Parathyroid adenoma (tissue), 2 donors: ENCODE data around the gene LRRC49.

ENCODE experiments used
- H2AFZ ChIP-seq: fragments of 300-600 bp; sonication (generic); one replicate; pipeline ENCODE4 v1.7.0; 2017; ENCODE audit warnings: antibody characterized with exemption, mild to moderate bottlenecking
- H3K27ac ChIP-seq: fragments of 300-600 bp; sonication (generic); one replicate; pipeline ENCODE4 v1.7.0; 2017
- H3K27me3 ChIP-seq: fragments of 300-600 bp; sonication (generic); one replicate; pipeline ENCODE4 v1.7.0; 2017; ENCODE audit warnings: low read length; ENCODE audit not compliant: control insufficient read depth, insufficient read depth
- H3K36me3 ChIP-seq: fragments of 300-600 bp; sonication (generic); one replicate; pipeline ENCODE4 v1.7.0; 2017; ENCODE audit warnings: low read length; ENCODE audit not compliant: control insufficient read depth, insufficient read depth
- H3K4me1 ChIP-seq: fragments of 300-600 bp; sonication (generic); one replicate; pipeline ENCODE4 v1.7.0; 2017; ENCODE audit warnings: control low read depth
- H3K4me2 ChIP-seq: fragments of 300-600 bp; sonication (generic); one replicate; pipeline ENCODE4 v1.7.0; 2017; ENCODE audit warnings: low read length
- H3K4me3 ChIP-seq: fragments of 300-600 bp; sonication (generic); one replicate; pipeline ENCODE4 v1.7.0; 2017; ENCODE audit warnings: low read depth, low read length
- H3K79me2 ChIP-seq: fragments of 300-600 bp; sonication (generic); one replicate; pipeline ENCODE4 v1.7.0; 2017; ENCODE audit warnings: control low read depth
- H3K9ac ChIP-seq: fragments of 300-600 bp; sonication (generic); one replicate; pipeline ENCODE4 v1.7.0; 2017; ENCODE audit warnings: mild to moderate bottlenecking
- H3K9me3 ChIP-seq: fragments of 300-600 bp; sonication (generic); one replicate; pipeline ENCODE4 v1.7.0; 2017; ENCODE audit warnings: low read length; ENCODE audit not compliant: control insufficient read depth
- CTCF ChIP-seq: fragments of 300-600 bp; sonication (generic); IDR thresholded peaks from one replicate; pipeline ENCODE4 v1.7.0; 2017; ENCODE audit warnings: antibody characterized with exemption, mild to moderate bottlenecking
- donor health status: primary hyperparathyroidism.

The LRRC49 gene

GRCh38 chr15:70907784-70908471 lies 15.3 kb downstream of the LRRC49 start:
- no peaks in the 10 kb centered on the region for H3K79me2 ChIP-seq
- H3K36me3 ChIP-seq, result no peaks in the 10 kb centered on the region
- H3K4me3 ChIP-seq, result no peak overlapping the region
- TF ChIP-seq CTCF, result no peak
- no peaks in the 10 kb centered on the region for H3K27me3 ChIP-seq
- H3K4me1 ChIP-seq, result no peaks in the 10 kb centered on the region
- no peak overlapping the region for H3K4me2 ChIP-seq
- H3K27ac ChIP-seq, result no peak overlapping the region
- no peak overlapping the region for H3K9ac ChIP-seq
- no peaks in the 10 kb centered on the region for H3K9me3 ChIP-seq
- H2AFZ ChIP-seq, result no peak overlapping the region

- H3K9me3 ChIP-seq, result no peaks in the 10 kb centered on the region
- TF ChIP-seq CTCF, result no peak
- H3K4me3 ChIP-seq, result no peak overlapping the region
- no peaks in the 10 kb centered on the region for H3K36me3 ChIP-seq
- no peak overlapping the region for H2AFZ ChIP-seq
- H3K4me2 ChIP-seq, result no peak overlapping the region
- H3K9ac ChIP-seq, result no peak overlapping the region
- H3K27me3 ChIP-seq, result no peaks in the 10 kb centered on the region
- no peaks in the 10 kb centered on the region for H3K4me1 ChIP-seq
- no peaks in the 10 kb centered on the region for H3K79me2 ChIP-seq
- H3K27ac ChIP-seq, result no peak overlapping the region
These were observed 18.3 kb downstream of the LRRC49 start for GRCh38 chr15:70910958-70911357.

- H3K9ac ChIP-seq, result no peak overlapping the region
- H3K4me2 ChIP-seq, result no peak overlapping the region
- H3K27ac ChIP-seq, result no peak overlapping the region
- no peak for TF ChIP-seq CTCF
- H3K79me2 ChIP-seq, result no peaks in the 10 kb centered on the region
- no peak overlapping the region for H2AFZ ChIP-seq
- no peak overlapping the region for H3K4me3 ChIP-seq
- no peaks in the 10 kb centered on the region for H3K9me3 ChIP-seq
- no peaks in the 10 kb centered on the region for H3K4me1 ChIP-seq
- no peaks in the 10 kb centered on the region for H3K27me3 ChIP-seq
- H3K36me3 ChIP-seq, result no peaks in the 10 kb centered on the region
These were observed 19.6 kb downstream of the LRRC49 start for GRCh38 chr15:70912187-70912586.

GRCh38 chr15:70916531-70916930 lies 23.9 kb downstream of the LRRC49 start:
- Histone ChIP-seq H3K4me2 (no peak overlapping the region), H3K4me3 (no peak overlapping the region), H3K27me3 (no peaks in the 10 kb centered on the region), H3K4me1 (no peaks in the 10 kb centered on the region), H2AFZ (no peak overlapping the region), H3K36me3 (no peaks in the 10 kb centered on the region), H3K79me2 (no peaks in the 10 kb centered on the region), H3K9me3 (no peaks in the 10 kb centered on the region), H3K27ac (no peak overlapping the region), H3K9ac (no peak overlapping the region)
- TF ChIP-seq CTCF, result no peak

- Histone ChIP-seq H3K4me3 (no peak overlapping the region), H3K9me3 (no peaks in the 10 kb centered on the region), H3K9ac (no peak overlapping the region), H3K36me3 (no peaks in the 10 kb centered on the region), H3K27me3 (no peaks in the 10 kb centered on the region), H3K4me1 (no peaks in the 10 kb centered on the region), H2AFZ (no peak overlapping the region), H3K79me2 (no peaks in the 10 kb centered on the region), H3K27ac (no peak overlapping the region), H3K4me2 (no peak overlapping the region)
- no peak for TF ChIP-seq CTCF
These were observed 25.3 kb downstream of the LRRC49 start for GRCh38 chr15:70917955-70918354.
